HL-60 (cell line): Measurements from ENCODE around the gene TMC1.

Experiments
- CTCF ChIP-seq: IDR thresholded peaks from one replicate; pipeline ENCODE4 v1.5.1; 2011; ENCODE audit warnings: low read length, control low read depth, inconsistent platforms; ENCODE audit not compliant: insufficient read depth
- GABPA ChIP-seq: IDR thresholded peaks from 2 replicates; pipeline ENCODE4 v1.6.1; 2012; ENCODE audit warnings: low read depth
- POLR2AphosphoS5 ChIP-seq: IDR thresholded peaks from 2 replicates; pipeline ENCODE4 v1.6.1; 2012; ENCODE audit warnings: low read depth

GRCh38 chr9:72812559-72813111, 291.2 kb downstream of the TMC1 start:
- TF ChIP-seq CTCF (no peak), POLR2AphosphoS5 (no peak), GABPA (no peak)
